K562 (cell line): ENCODE data around the gene SEPTIN2. TPM values are rescaled to one million over a fixed set of nuclear protein-coding genes. Genes with fewer than 3 reads are reported as not detected.

Experiments used
- ATAC-seq: fragments of 200-7000 bp; cut with Tn5 transposase; 3 replicates; pipeline ENCODE4 v1.9.1; 2020; ENCODE audit warnings: moderate library complexity
- BruUV-seq: library from RNA; stranded (reverse); fragments of 400-500 nt; replicated peaks from 2 replicates; lab custom pipeline; 2021; lab: Mats Ljungman, UMichigan
- CTCF ChIA-PET: fragments of 300-600 bp; formaldehyde crosslinking; extraction: SDS; loops from one replicate; lab custom pipeline; 2021; ENCODE audit warnings: low intra/inter-chr PET ratio; lab: Yijun Ruan, JAX
- POLR2A ChIA-PET: fragments of 300-600, 350-650 bp; sonication (Branson Sonifier 250); formaldehyde crosslinking; extraction: SDS; loops from one replicate; lab custom pipeline; 2021; ENCODE audit warnings: antibody characterized with exemption, inconsistent platforms; lab: Yijun Ruan, JAX
- DNase-seq, 4 experiments: peaks; one replicate each; pipeline versions ENCODE4 v3.0.0 to v3.0.0-alpha.2; 2011 to 2018; ENCODE audit warnings: low spot score in 3 of 4, mixed read lengths in 3 of 4; ENCODE audit errors: extremely low read depth in 1 of 4
- FAIRE-seq: peaks from 2 replicates; lab custom pipeline; 2011; peaks lifted over from hg19 to GRCh38; lab: Jason Lieb, UNC
- H2AFZ ChIP-seq: 2 replicates; pipeline ENCODE4 v1.6.0; 2011; ENCODE audit warnings: low read depth, low read length, control low read depth, inconsistent platforms
- H3K27ac ChIP-seq: fragments of 200-600 bp; 3 replicates; pipeline ENCODE4 v1.8.0; 2011; ENCODE audit warnings: low read depth, mild to moderate bottlenecking, control low read depth, inconsistent platforms, low read length, moderate library complexity, mixed read lengths; ENCODE audit errors: extremely low read depth
- H3K27me3 ChIP-seq, 2 experiments: fragments of 300-600 bp in 1 of 2; 2 replicates in 1 of 2; 3 replicates in 1 of 2; pipeline versions ENCODE4 v1.6.0 to v1.8.0; 2011; ENCODE audit warnings: inconsistent platforms in 2 of 2, low read length in 2 of 2, mild to moderate bottlenecking in 1 of 2, mixed read lengths in 1 of 2, moderate library complexity in 1 of 2; ENCODE audit not compliant: control insufficient read depth in 2 of 2, insufficient read depth in 2 of 2
- H3K36me3 ChIP-seq: fragments of 300-600 bp; 3 replicates; pipeline ENCODE4 v1.8.0; 2011; ENCODE audit warnings: mild to moderate bottlenecking, low read length, inconsistent platforms; ENCODE audit not compliant: control insufficient read depth, insufficient read depth
- H3K4me1 ChIP-seq, 2 experiments: fragments of 200-600 bp in 1 of 2; replicated peaks in 1 of 2; 2 replicates in 1 of 2; 3 replicates in 1 of 2; pipeline versions ENCODE4 v1.5.1 to v1.8.0; 2011; ENCODE audit warnings: inconsistent platforms in 2 of 2, low read length in 2 of 2, mild to moderate bottlenecking in 1 of 2, mixed read lengths in 1 of 2, moderate library complexity in 1 of 2; ENCODE audit not compliant: control insufficient read depth in 2 of 2, insufficient read depth in 2 of 2
- H3K4me2 ChIP-seq: 2 replicates; pipeline ENCODE4 v1.6.1; 2011; ENCODE audit warnings: low read length, control low read depth, inconsistent platforms, mixed read lengths; ENCODE audit not compliant: insufficient read depth
- H3K4me3 ChIP-seq: fragments of 200-600 bp; sonication (generic), shearing (Covaris generic); 2 replicates; pipeline ENCODE4 v1.5.1; 2016; ENCODE audit warnings: control low read depth, inconsistent platforms
- H3K79me2 ChIP-seq: fragments of 200-600 bp; 3 replicates; pipeline ENCODE4 v1.8.0; 2011; ENCODE audit warnings: low read length, inconsistent platforms; ENCODE audit not compliant: control insufficient read depth, insufficient read depth
- H3K9ac ChIP-seq, 2 experiments: 2 replicates each; pipeline versions ENCODE4 v1.6.0 to v1.6.1; 2011; ENCODE audit warnings: low read depth in 2 of 2, low read length in 2 of 2, control low read depth in 1 of 2, inconsistent platforms in 1 of 2, mild to moderate bottlenecking in 1 of 2, mixed read lengths in 1 of 2; ENCODE audit not compliant: insufficient read depth in 1 of 2
- H3K9me1 ChIP-seq: one replicate; pipeline ENCODE4 v1.6.0; 2011; ENCODE audit warnings: inconsistent platforms, mild to moderate bottlenecking, low read length, moderate library complexity; ENCODE audit not compliant: control insufficient read depth, insufficient read depth
- H3K9me3 ChIP-seq: replicated peaks from 2 replicates; pipeline ENCODE4 v1.5.1; 2011; ENCODE audit warnings: low read depth, low read length, inconsistent platforms; ENCODE audit not compliant: control insufficient read depth, insufficient read depth
- H4K20me1 ChIP-seq: replicated peaks from 2 replicates; pipeline ENCODE4 v1.6.1; 2011; ENCODE audit warnings: low read length, inconsistent platforms, mixed read lengths; ENCODE audit not compliant: control insufficient read depth, insufficient read depth
- MBD1 ChIP-seq: fragments of 250-450 bp; sonication (Bioruptor Pico); IDR thresholded peaks from 2 replicates; pipeline ENCODE4 v1.8.0; 2022; ENCODE audit warnings: inconsistent platforms
- NBN ChIP-seq: fragments of 450-650 bp; IDR thresholded peaks from 2 replicates; pipeline ENCODE4 v1.6.1; 2016; ENCODE audit warnings: low read depth, mild to moderate bottlenecking
- RAD21 ChIP-seq, 2 experiments: fragments of 250-450 bp in 1 of 2; fragments of 450-650 bp in 1 of 2; sonication (Bioruptor Pico) in 1 of 2; formaldehyde crosslinking in 1 of 2; IDR thresholded peaks in 1 of 2; conservative IDR thresholded peaks in 1 of 2; 2 replicates each; pipeline versions ENCODE4 v1.4.0 to v1.8.0; 2020 to 2022; ENCODE audit warnings: mild to moderate bottlenecking in 2 of 2, moderate library complexity in 1 of 2
- ZEB2 ChIP-seq: fragments of 450-650 bp; IDR thresholded peaks from 2 replicates; pipeline ENCODE4 v1.6.1; 2016
- ZNF592 ChIP-seq: fragments of 450-650 bp; IDR thresholded peaks from 2 replicates; pipeline ENCODE4 v1.6.1; 2017; ENCODE audit warnings: antibody characterized with exemption, mild to moderate bottlenecking
- WGBS: fragments of 100-300 bp; shearing (Covaris generic); methylation state at CpG from one replicate; pipeline ENCODE4 v1.1.6; 2016; ENCODE audit warnings: low coverage, mixed read lengths; ENCODE audit not compliant: insufficient coverage; ENCODE audit errors: missing lambda C conversion rate; 5-methylcytosine and 5-hydroxymethylcytosine counted together
- in situ Hi-C: fragments of 300-500 bp; cut with MboI; formaldehyde crosslinking; loops from 4 replicates; pipeline ENCODE4 v1.15.0; 2018; ENCODE audit warnings: inconsistent platforms, mixed read lengths
- intact Hi-C: fragments of 100-400 bp; cut with micrococcal nuclease; formaldehyde crosslinking; loops from 2 replicates; pipeline ENCODE4 v1.14.2; 2022
- polyA plus RNA-seq, 8 experiments: library from polyadenylated mRNA; depleted of rRNA in 4 of 8; stranded (reverse) in 5 of 8; unstranded in 3 of 8; fragments of >200 nt; fragmentation: Nextera tagmentation in 2 of 8; fragmentation: Illumina TruSeq in 1 of 8; extraction: Ambion mirVana in 2 of 8; extraction: Trizol in 1 of 8; gene quantifications; 2 replicates each; pipeline versions ENCODE4 v1.2.1 to v1.2.3, GENCODE V29; 2011 to 2014; ENCODE audit warnings: inconsistent platforms in 1 of 8, missing spikeins in 1 of 8
- total RNA-seq, 7 experiments: library from RNA; depleted of rRNA in 6 of 7; stranded (reverse); fragments of >200 nt in 6 of 7; fragmentation: Illumina TruSeq in 2 of 7; extraction: Trizol in 2 of 7; gene quantifications; 2 replicates each; pipeline versions ENCODE4 v1.2.1 to v1.2.3, GENCODE V29; 2011 to 2021; ENCODE audit warnings: low replicate concordance in 1 of 7
- TF ChIP-seq, protein P1 (sequence below): sonication (generic); formaldehyde crosslinking; IDR thresholded peaks from 2 replicates; pipeline ENCODE4 v1.8.0; 2022; ENCODE audit warnings: missing genetic modification reagents, mild to moderate bottlenecking, borderline replicate concordance
- TF ChIP-seq, protein P2 (sequence below), 2 experiments: fragments of 450-650 bp in 1 of 2; sonication (generic) in 1 of 2; formaldehyde crosslinking; conservative IDR thresholded peaks; 2 replicates each; pipeline versions ENCODE4 v1.4.0 to v1.8.1; 2020 to 2022; ENCODE audit warnings: mild to moderate bottlenecking in 1 of 2, missing genetic modification reagents in 1 of 2

SEPTIN2 gene
- total and polyA plus RNA-seq, 9 of the 15 experiments (the other 6 are each of a cell fraction or from before 2014, with no cell fraction given), result 121 to 367 (median 166) TPM

DNA sequence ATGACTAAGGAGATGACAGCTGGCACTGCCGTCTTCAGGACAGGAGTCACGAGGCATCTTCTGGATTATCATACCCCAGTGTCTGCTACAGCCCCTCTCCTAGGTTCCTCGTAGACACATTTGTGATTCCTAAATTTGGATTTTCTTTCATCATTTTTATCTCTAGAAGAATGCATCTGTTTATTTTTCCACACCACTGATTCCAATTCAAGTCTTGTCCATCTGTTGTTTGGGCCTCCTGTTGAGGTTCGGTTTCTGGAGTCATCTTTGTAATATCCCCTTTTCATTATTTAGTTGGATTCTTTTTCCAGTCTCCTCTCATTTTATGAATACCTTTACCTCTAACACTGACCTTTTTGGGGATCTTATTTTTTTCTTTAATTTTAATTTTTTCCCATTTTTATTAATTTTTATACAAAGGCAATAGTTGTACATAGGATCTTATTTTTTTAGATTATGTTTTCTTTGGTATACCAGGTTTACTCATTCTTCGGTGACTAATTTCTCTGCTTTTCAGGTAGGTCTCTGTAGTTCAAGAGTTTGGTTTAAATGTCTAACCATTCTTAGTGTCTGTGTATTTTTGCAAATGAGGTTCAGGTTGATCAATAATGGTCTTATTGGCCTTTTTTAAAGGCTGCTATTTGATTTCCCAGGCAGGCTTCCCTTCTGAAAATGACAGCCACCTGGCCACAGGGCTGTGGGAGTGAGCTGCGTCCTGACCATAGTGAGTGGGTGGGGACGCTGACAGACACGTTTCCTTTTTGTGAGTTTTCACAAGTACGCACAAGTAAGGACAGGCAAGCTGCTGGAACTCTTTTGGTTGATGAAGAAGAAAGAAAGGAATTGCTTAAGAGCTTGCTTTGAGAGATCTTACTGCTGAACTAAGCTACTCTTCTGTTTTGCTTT, 74.8 kb downstream of the SEPTIN2 start (continued):
- no peak for TF ChIP-seq ZEB2
- TF ChIP-seq NBN, result no peak
- TF ChIP-seq, protein P1, sequence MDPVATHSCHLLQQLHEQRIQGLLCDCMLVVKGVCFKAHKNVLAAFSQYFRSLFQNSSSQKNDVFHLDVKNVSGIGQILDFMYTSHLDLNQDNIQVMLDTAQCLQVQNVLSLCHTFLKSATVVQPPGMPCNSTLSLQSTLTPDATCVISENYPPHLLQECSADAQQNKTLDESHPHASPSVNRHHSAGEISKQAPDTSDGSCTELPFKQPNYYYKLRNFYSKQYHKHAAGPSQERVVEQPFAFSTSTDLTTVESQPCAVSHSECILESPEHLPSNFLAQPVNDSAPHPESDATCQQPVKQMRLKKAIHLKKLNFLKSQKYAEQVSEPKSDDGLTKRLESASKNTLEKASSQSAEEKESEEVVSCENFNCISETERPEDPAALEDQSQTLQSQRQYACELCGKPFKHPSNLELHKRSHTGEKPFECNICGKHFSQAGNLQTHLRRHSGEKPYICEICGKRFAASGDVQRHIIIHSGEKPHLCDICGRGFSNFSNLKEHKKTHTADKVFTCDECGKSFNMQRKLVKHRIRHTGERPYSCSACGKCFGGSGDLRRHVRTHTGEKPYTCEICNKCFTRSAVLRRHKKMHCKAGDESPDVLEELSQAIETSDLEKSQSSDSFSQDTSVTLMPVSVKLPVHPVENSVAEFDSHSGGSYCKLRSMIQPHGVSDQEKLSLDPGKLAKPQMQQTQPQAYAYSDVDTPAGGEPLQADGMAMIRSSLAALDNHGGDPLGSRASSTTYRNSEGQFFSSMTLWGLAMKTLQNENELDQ (CRISPR knock-in tag), result no peak

DNA sequence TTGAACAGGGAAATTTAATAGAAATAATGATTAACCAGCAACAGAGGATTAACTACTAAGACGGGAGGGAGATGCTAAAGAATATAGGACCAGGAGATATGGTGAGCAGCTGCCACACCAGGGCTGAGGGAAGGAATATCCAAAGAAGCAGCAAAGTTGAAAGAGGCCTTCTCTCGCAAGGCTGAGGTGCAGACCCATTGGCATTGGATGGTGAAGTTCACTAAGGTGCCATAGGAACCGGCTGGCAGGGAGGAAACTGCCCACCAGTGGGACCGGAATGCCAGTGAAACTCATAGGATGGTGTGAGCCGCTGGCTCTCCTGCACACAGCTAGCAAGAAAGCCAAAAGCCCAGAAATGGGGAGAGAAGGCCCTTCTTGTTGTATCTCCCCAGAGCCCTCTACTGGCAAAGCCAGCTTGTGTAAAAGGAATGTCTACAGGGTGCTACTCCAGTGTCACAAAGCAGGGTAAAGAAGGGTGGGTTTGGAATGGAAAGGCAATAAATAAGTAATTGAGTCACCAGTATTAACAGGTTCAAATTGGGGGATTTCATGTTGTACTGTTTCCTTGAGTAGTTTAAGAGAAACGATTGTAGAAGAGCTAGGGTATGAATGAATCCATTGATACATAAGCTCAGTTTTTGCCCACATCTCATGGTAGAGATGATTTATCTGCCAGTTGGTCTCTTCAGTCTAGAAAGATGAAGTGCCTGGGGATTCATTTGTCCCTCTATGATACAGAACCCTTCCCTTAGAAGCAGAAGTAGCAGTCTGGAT, 76.4 kb downstream of the SEPTIN2 start:
- in situ Hi-C loops (no loop called here), intact Hi-C loops (no loop called here)
- ATAC-seq, result peak; percentile 80
- Histone ChIP-seq H3K4me1 (no peaks in the 10 kb centered on the region), H3K9ac (no peak overlapping the region), H3K9me3 (no peaks in the 10 kb centered on the region), H3K4me2 (no peak overlapping the region), H3K4me3 (no peak overlapping the region), H3K27me3 (no peaks in the 10 kb centered on the region), H2AFZ (no peak overlapping the region), H3K79me2 (peaks cover 1% of the 10 kb centered on the region; the same call in 2 of the 3 replicates), H3K27ac (no peak overlapping the region), H3K9me1 (peaks cover 6% of the 10 kb centered on the region), H3K36me3 (peaks cover 5% of the 10 kb centered on the region; the same call in 1 of the 3 replicates), H4K20me1 (no peaks in the 10 kb centered on the region)
- ChIA-PET CTCF (no interaction called here), POLR2A (interaction anchor here (0.6 kb wide), 1 partner anchor 132 kb away, joined by 3 read pairs; no protein-coding TSS in a partner anchor)
- FAIRE-seq, result no peak
- peak in 2 of 4 experiments; percentile 12 to 28 for DNase-seq
- BruUV-seq, result no TSS peak
- 55% methylated on average over 6 of the region's 6 CpGs for WGBS
- TF ChIP-seq, protein P2, sequence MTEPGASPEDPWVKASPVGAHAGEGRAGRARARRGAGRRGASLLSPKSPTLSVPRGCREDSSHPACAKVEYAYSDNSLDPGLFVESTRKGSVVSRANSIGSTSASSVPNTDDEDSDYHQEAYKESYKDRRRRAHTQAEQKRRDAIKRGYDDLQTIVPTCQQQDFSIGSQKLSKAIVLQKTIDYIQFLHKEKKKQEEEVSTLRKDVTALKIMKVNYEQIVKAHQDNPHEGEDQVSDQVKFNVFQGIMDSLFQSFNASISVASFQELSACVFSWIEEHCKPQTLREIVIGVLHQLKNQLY (CRISPR knock-in tag; conservative IDR thresholded peaks at IDR 0.05), result no peak
- no peak for TF ChIP-seq MBD1 (CRISPR knock-in tag)
- TF ChIP-seq ZNF592, result no peak
- TF ChIP-seq RAD21 (CRISPR knock-in tag; conservative IDR thresholded peaks at IDR 0.05 in 1 of 2, IDR thresholded peaks at IDR 0.05 in 1 of 2), result peak in 1 of 2 experiments; percentile 41; a peak in 1 of 4 replicates
